HL-60 (cell line): ENCODE measurements around the gene PICK1.

ENCODE experiments used
- GABPA ChIP-seq: IDR thresholded peaks from 2 replicates; pipeline ENCODE4 v1.6.1; 2012; ENCODE audit warnings: low read depth
- POLR2AphosphoS5 ChIP-seq: IDR thresholded peaks from 2 replicates; pipeline ENCODE4 v1.6.1; 2012; ENCODE audit warnings: low read depth
- TF ChIP-seq, protein P1 (sequence below): IDR thresholded peaks from one replicate; pipeline ENCODE4 v1.5.1; 2011; ENCODE audit warnings: low read length, control low read depth, inconsistent platforms; ENCODE audit not compliant: insufficient read depth

GRCh38 chr22:38114484-38115398, 57.5 kb downstream of the PICK1 start:
- TF ChIP-seq, protein P1, sequence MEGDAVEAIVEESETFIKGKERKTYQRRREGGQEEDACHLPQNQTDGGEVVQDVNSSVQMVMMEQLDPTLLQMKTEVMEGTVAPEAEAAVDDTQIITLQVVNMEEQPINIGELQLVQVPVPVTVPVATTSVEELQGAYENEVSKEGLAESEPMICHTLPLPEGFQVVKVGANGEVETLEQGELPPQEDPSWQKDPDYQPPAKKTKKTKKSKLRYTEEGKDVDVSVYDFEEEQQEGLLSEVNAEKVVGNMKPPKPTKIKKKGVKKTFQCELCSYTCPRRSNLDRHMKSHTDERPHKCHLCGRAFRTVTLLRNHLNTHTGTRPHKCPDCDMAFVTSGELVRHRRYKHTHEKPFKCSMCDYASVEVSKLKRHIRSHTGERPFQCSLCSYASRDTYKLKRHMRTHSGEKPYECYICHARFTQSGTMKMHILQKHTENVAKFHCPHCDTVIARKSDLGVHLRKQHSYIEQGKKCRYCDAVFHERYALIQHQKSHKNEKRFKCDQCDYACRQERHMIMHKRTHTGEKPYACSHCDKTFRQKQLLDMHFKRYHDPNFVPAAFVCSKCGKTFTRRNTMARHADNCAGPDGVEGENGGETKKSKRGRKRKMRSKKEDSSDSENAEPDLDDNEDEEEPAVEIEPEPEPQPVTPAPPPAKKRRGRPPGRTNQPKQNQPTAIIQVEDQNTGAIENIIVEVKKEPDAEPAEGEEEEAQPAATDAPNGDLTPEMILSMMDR = peak; percentile 98
- TF ChIP-seq POLR2AphosphoS5 (no peak), GABPA (no peak)
